GM12878 (cell line): ENCODE results near the gene KLF7. TPM values are rescaled to one million over a fixed set of nuclear protein-coding genes. Genes with fewer than 3 reads are reported as not detected.

ENCODE experiments used
- ATAC-seq: fragments of 200-7000 bp; cut with Tn5 transposase; 3 replicates; pipeline ENCODE4 v1.9.1; 2020; ENCODE audit warnings: mild to moderate bottlenecking, moderate library complexity
- BruUV-seq: library from RNA; stranded (reverse); fragments of 400-500 nt; replicated peaks from 2 replicates; lab custom pipeline; 2021; lab: Mats Ljungman, UMichigan
- CTCF ChIA-PET: fragments of 300-600 bp; sonication (Branson Sonifier 250); formaldehyde crosslinking; extraction: SDS; loops from one replicate; lab custom pipeline; 2021; ENCODE audit warnings: inconsistent platforms; lab: Yijun Ruan, JAX
- POLR2A ChIA-PET: fragments of 350-600 bp; formaldehyde crosslinking; extraction: SDS; loops from one replicate; lab custom pipeline; 2021; ENCODE audit warnings: inconsistent platforms; lab: Charles Lee
- RAD21 ChIA-PET: fragments of 300-600 bp; sonication (Branson Sonifier 250); formaldehyde crosslinking; loops from one replicate; lab custom pipeline; 2023; ENCODE audit warnings: antibody characterized with exemption; ENCODE audit not compliant: unreplicated experiment; lab: Charles Lee
- SMC1A ChIA-PET: fragments of 300-600 bp; sonication (Branson Sonifier 250); formaldehyde crosslinking; loops from one replicate; lab custom pipeline; 2023; ENCODE audit not compliant: unreplicated experiment, uncharacterized antibody; lab: Charles Lee
- DNase-seq: peaks from one replicate; pipeline ENCODE4 v3.0.0-alpha.2; 2011; ENCODE audit warnings: low read depth, low spot score
- FAIRE-seq: peaks from 3 replicates; lab custom pipeline; 2011; peaks lifted over from hg19 to GRCh38; lab: Jason Lieb, UNC
- H2AFZ ChIP-seq: 2 replicates; pipeline ENCODE4 v1.6.0; 2011; ENCODE audit warnings: low read depth, low read length, control low read depth; ENCODE audit not compliant: control insufficient read depth
- H3K27ac ChIP-seq: 2 replicates; pipeline ENCODE4 v1.5.1; 2011; ENCODE audit warnings: control low read depth; ENCODE audit not compliant: control insufficient read depth, insufficient read depth
- H3K27me3 ChIP-seq, 2 experiments: replicated peaks in 1 of 2; 2 replicates each; pipeline versions ENCODE4 v1.6.0 to v1.6.1; 2011; ENCODE audit warnings: low read length in 1 of 2; ENCODE audit not compliant: control insufficient read depth in 2 of 2, insufficient read depth in 2 of 2
- H3K36me3 ChIP-seq, 2 experiments: 2 replicates each; pipeline ENCODE4 v1.5.1; 2011; ENCODE audit warnings: low read length in 1 of 2; ENCODE audit not compliant: control insufficient read depth in 2 of 2, insufficient read depth in 2 of 2
- H3K4me1 ChIP-seq: 2 replicates; pipeline ENCODE4 v1.6.1; 2011; ENCODE audit warnings: mild to moderate bottlenecking, low read length, moderate library complexity, mixed read lengths; ENCODE audit not compliant: control insufficient read depth, insufficient read depth
- H3K4me2 ChIP-seq: 2 replicates; pipeline ENCODE4 v1.6.0; 2011; ENCODE audit warnings: control low read depth; ENCODE audit not compliant: control insufficient read depth, insufficient read depth
- H3K4me3 ChIP-seq: fragments of 200-600 bp; sonication (generic); 2 replicates; pipeline ENCODE4 v1.5.1; 2016
- H3K79me2 ChIP-seq: 2 replicates; pipeline ENCODE4 v1.6.0; 2011; ENCODE audit warnings: low read length; ENCODE audit not compliant: control insufficient read depth, insufficient read depth
- H3K9ac ChIP-seq: 2 replicates; pipeline ENCODE4 v1.8.0; 2011; ENCODE audit warnings: low read length, control low read depth, mixed read lengths; ENCODE audit not compliant: control insufficient read depth, insufficient read depth
- H3K9me3 ChIP-seq: replicated peaks from 3 replicates; pipeline ENCODE4 v1.5.1; 2011; ENCODE audit warnings: mild to moderate bottlenecking, low read length; ENCODE audit not compliant: control insufficient read depth, insufficient read depth
- H4K20me1 ChIP-seq: 2 replicates; pipeline ENCODE4 v1.6.0; 2011; ENCODE audit not compliant: control insufficient read depth, insufficient read depth
- ATF7 ChIP-seq: fragments of 450-650 bp; IDR thresholded peaks from 2 replicates; pipeline ENCODE4 v1.6.1; 2016; ENCODE audit warnings: low read depth, mild to moderate bottlenecking
- CHD2 ChIP-seq: IDR thresholded peaks from 2 replicates; pipeline ENCODE4 v1.6.1; 2011; ENCODE audit warnings: low read depth, low read length, improper control_type of control experiment, borderline replicate concordance
- DPF2 ChIP-seq: fragments of 450-650 bp; IDR thresholded peaks from 2 replicates; pipeline ENCODE4 v1.6.1; 2017; ENCODE audit warnings: mild to moderate bottlenecking
- FOXM1 ChIP-seq: IDR thresholded peaks from 2 replicates; pipeline ENCODE4 v1.6.1; 2012; ENCODE audit warnings: low read depth, mild to moderate bottlenecking, inconsistent platforms, low read length, moderate library complexity
- IKZF2 ChIP-seq, 2 experiments: fragments of 450-650 bp; IDR thresholded peaks; 2 replicates each; pipeline ENCODE4 v1.6.1; 2017; ENCODE audit warnings: mild to moderate bottlenecking in 2 of 2, moderate library complexity in 2 of 2
- MEF2B ChIP-seq: fragments of 450-650 bp; IDR thresholded peaks from 2 replicates; pipeline ENCODE4 v1.6.1; 2018; ENCODE audit warnings: mild to moderate bottlenecking, moderate library complexity; ENCODE audit not compliant: partially characterized antibody, poor library complexity, severe bottlenecking
- NFIC ChIP-seq: IDR thresholded peaks from 2 replicates; pipeline ENCODE4 v1.6.1; 2012; ENCODE audit warnings: low read depth, mild to moderate bottlenecking, inconsistent platforms, low read length, moderate library complexity
- RUNX3 ChIP-seq: IDR thresholded peaks from 2 replicates; pipeline ENCODE4 v1.6.1; 2012; ENCODE audit warnings: low read length, inconsistent platforms
- SREBF1 ChIP-seq: IDR thresholded peaks from 2 replicates; pipeline ENCODE4 v1.6.1; 2012; ENCODE audit warnings: mild to moderate bottlenecking, low read length
- STAT3 ChIP-seq: IDR thresholded peaks from 2 replicates; pipeline ENCODE4 v1.6.1; 2011; ENCODE audit warnings: low read depth, low read length, improper control_type of control experiment
- ZBED1 ChIP-seq: IDR thresholded peaks from 2 replicates; pipeline ENCODE4 v1.6.1; 2016; ENCODE audit warnings: borderline replicate concordance
- WGBS: methylation state at CpG from one replicate; pipeline ENCODE4 v1.1.6; 2016; ENCODE audit warnings: low lambda C conversion rate; ENCODE audit not compliant: insufficient replicate concordance, insufficient coverage; ENCODE audit errors: missing lambda C conversion rate; 5-methylcytosine and 5-hydroxymethylcytosine counted together
- in situ Hi-C: fragments of 300-500 bp; cut with MboI; formaldehyde crosslinking; loops from 9 replicates; pipeline ENCODE4 v1.14.3; 2018; ENCODE audit warnings: mixed read lengths
- intact Hi-C: fragments of 100-400 bp; cut with micrococcal nuclease; formaldehyde crosslinking; loops from one replicate; pipeline ENCODE4 v1.14.2; 2022; ENCODE audit not compliant: unreplicated experiment
- polyA plus RNA-seq, 11 experiments: library from polyadenylated mRNA; depleted of rRNA in 4 of 11; unstranded in 6 of 11; stranded (reverse) in 5 of 11; fragments of >200 nt; fragmentation: Nextera tagmentation in 4 of 11; fragmentation: Illumina TruSeq in 1 of 11; extraction: Ambion mirVana in 4 of 11; extraction: Trizol in 1 of 11; gene quantifications; 1 replicate in 1 of 11; 2 replicates in 10 of 11; pipeline versions ENCODE4 v1.2.1 to v1.2.3, GENCODE V29; 2011 to 2016; ENCODE audit warnings: inconsistent platforms in 2 of 11, missing spikeins in 2 of 11, low read depth in 1 of 11
- total RNA-seq, 4 experiments: library from RNA; depleted of rRNA in 3 of 4; stranded (reverse); fragments of >200 nt in 3 of 4; fragmentation: Illumina TruSeq in 1 of 4; extraction: Trizol in 1 of 4; gene quantifications; 2 replicates each; pipeline versions ENCODE4 v1.2.1 to v1.2.3, GENCODE V29; 2013 to 2021
- TF ChIP-seq, protein P1 (sequence below): IDR thresholded peaks from 2 replicates; pipeline ENCODE4 v1.6.1; 2012; ENCODE audit warnings: low read length, inconsistent platforms
- TF ChIP-seq, protein P2 (sequence below): IDR thresholded peaks from 2 replicates; pipeline ENCODE4 v1.6.1; 2011; ENCODE audit warnings: low read depth, low read length, improper control_type of control experiment, borderline replicate concordance
- TF ChIP-seq, protein P3 (sequence below): fragments of 450-650 bp; IDR thresholded peaks from 2 replicates; pipeline ENCODE4 v1.6.1; 2017; ENCODE audit warnings: mild to moderate bottlenecking, moderate library complexity
- TF ChIP-seq, protein P4 (sequence below): IDR thresholded peaks from 2 replicates; pipeline ENCODE4 v1.6.1; 2012; ENCODE audit warnings: low read depth, low read length, improper control_type of control experiment

KLF7 gene
- total and polyA plus RNA-seq, 10 of the 15 experiments (the other 5 are each of a cell fraction or from before 2014, with no cell fraction given) = 2.4 to 24.8 (median 8.5) TPM

DNA sequence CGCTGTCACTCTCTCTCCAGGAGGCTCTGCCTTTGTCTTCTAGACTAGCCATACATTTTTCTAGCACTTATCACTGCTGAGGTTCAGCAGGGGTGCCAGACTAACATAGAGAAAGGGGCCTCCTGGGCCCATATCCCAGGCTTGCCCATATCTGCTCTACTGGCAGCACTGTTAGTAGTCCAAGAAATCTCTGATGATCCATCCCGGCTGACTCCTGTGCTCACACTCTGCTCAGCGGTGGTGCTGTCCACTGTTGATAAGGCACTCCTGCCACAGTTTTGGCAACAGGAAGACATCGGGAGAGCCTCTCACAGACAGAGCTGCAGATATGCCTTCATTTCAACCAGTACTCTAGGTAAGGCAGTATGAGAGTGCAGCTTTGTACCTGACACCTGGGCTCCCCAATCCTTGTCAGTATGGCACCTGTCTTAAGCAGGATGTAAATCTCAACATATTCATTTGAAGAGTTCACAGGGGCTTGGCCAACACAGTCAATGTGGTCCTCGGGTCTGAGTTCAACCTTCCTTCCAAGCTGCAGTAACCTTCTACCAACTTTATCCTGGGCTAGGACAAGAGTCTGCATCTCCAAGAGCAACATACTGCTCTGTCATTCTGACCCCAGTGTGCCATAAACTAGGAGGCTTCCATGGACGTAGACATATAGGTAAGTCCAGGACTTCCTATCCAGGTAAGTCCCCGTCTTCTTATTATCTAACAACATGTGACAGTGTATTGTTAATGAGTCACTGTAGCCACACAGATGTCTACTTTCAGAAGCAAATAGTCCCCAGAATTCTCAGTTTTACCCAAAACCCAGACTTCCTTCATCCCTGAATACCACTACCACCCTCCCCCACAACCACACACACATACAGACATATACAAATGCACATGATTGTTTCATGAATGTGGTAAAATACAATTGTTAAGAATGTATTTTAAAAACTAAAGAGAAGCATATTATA is 16.2 kb downstream of the KLF7 start:
- H3K79me2 ChIP-seq = peaks cover 39% of the 10 kb centered on the region
- ChIA-PET POLR2A (interaction anchor here (1.0 to 2.9 kb wide), 2 partner anchors 16 to 184 kb away, joined by 3 to 15 read pairs; partner anchors contain the start of gene KLF7), SMC1A (interaction anchor here (1.0 to 1.8 kb wide), 4 partner anchors 15 to 133 kb away, joined by 3 to 4 read pairs (median 3); no protein-coding TSS in a partner anchor), CTCF (no interaction called here), RAD21 (interaction anchor here (2.3 kb wide), 1 partner anchor 16 kb away, joined by 13 read pairs; the partner anchor contains the start of gene KLF7)
- 69% methylated on average over 7 of the region's 7 CpGs for WGBS
- BruUV-seq = no TSS peak
- H4K20me1 ChIP-seq = no peaks in the 10 kb centered on the region
- H3K4me1 ChIP-seq = peaks cover 22% of the 10 kb centered on the region
- H3K4me2 ChIP-seq = peak overlapping the region; percentile 58
- no peaks in the 10 kb centered on the region for H3K27me3 ChIP-seq
- H2AFZ ChIP-seq = no peak overlapping the region
- ATAC-seq (peak; percentile 88), FAIRE-seq (peak; percentile 7), DNase-seq (no peak)
- H3K9ac ChIP-seq = no peak overlapping the region
- H3K4me3 ChIP-seq = no peak overlapping the region; the same call in none of the 2 replicates
- in situ Hi-C loops (no loop called here), intact Hi-C loops (no loop called here)
- H3K9me3 ChIP-seq = no peaks in the 10 kb centered on the region
- no peak overlapping the region for H3K27ac ChIP-seq
- no peaks in the 10 kb centered on the region; a peak in 2 of 4 replicates for H3K36me3 ChIP-seq
- peak; percentile 95 to 96 for TF ChIP-seq IKZF2 (IDR thresholded peaks at IDR 0.05)
- TF ChIP-seq, protein P1, sequence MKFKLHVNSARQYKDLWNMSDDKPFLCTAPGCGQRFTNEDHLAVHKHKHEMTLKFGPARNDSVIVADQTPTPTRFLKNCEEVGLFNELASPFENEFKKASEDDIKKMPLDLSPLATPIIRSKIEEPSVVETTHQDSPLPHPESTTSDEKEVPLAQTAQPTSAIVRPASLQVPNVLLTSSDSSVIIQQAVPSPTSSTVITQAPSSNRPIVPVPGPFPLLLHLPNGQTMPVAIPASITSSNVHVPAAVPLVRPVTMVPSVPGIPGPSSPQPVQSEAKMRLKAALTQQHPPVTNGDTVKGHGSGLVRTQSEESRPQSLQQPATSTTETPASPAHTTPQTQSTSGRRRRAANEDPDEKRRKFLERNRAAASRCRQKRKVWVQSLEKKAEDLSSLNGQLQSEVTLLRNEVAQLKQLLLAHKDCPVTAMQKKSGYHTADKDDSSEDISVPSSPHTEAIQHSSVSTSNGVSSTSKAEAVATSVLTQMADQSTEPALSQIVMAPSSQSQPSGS = peak; percentile 47; the same call in 1 of the 2 replicates
- TF ChIP-seq RUNX3 = peak; percentile 94
- 0 out of 2 replicates have a peak, but pooled peaks have one; percentile 45 for TF ChIP-seq STAT3
- TF ChIP-seq ZBED1 = 0 out of 2 replicates have a peak, but pooled peaks have one; percentile 44
- TF ChIP-seq, protein P2, sequence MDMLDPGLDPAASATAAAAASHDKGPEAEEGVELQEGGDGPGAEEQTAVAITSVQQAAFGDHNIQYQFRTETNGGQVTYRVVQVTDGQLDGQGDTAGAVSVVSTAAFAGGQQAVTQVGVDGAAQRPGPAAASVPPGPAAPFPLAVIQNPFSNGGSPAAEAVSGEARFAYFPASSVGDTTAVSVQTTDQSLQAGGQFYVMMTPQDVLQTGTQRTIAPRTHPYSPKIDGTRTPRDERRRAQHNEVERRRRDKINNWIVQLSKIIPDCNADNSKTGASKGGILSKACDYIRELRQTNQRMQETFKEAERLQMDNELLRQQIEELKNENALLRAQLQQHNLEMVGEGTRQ = no peak; the same call in 1 of the 2 replicates
- TF ChIP-seq, protein P3, sequence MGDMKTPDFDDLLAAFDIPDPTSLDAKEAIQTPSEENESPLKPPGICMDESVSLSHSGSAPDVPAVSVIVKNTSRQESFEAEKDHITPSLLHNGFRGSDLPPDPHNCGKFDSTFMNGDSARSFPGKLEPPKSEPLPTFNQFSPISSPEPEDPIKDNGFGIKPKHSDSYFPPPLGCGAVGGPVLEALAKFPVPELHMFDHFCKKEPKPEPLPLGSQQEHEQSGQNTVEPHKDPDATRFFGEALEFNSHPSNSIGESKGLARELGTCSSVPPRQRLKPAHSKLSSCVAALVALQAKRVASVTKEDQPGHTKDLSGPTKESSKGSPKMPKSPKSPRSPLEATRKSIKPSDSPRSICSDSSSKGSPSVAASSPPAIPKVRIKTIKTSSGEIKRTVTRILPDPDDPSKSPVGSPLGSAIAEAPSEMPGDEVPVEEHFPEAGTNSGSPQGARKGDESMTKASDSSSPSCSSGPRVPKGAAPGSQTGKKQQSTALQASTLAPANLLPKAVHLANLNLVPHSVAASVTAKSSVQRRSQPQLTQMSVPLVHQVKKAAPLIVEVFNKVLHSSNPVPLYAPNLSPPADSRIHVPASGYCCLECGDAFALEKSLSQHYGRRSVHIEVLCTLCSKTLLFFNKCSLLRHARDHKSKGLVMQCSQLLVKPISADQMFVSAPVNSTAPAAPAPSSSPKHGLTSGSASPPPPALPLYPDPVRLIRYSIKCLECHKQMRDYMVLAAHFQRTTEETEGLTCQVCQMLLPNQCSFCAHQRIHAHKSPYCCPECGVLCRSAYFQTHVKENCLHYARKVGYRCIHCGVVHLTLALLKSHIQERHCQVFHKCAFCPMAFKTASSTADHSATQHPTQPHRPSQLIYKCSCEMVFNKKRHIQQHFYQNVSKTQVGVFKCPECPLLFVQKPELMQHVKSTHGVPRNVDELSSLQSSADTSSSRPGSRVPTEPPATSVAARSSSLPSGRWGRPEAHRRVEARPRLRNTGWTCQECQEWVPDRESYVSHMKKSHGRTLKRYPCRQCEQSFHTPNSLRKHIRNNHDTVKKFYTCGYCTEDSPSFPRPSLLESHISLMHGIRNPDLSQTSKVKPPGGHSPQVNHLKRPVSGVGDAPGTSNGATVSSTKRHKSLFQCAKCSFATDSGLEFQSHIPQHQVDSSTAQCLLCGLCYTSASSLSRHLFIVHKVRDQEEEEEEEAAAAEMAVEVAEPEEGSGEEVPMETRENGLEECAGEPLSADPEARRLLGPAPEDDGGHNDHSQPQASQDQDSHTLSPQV = no peak
- peak; percentile 71 for TF ChIP-seq DPF2
- no peak for TF ChIP-seq SREBF1
- TF ChIP-seq NFIC = peak; percentile 89
- peak; percentile 76 for TF ChIP-seq ATF7
- peak; percentile 25 for TF ChIP-seq MEF2B
- TF ChIP-seq, protein P4, sequence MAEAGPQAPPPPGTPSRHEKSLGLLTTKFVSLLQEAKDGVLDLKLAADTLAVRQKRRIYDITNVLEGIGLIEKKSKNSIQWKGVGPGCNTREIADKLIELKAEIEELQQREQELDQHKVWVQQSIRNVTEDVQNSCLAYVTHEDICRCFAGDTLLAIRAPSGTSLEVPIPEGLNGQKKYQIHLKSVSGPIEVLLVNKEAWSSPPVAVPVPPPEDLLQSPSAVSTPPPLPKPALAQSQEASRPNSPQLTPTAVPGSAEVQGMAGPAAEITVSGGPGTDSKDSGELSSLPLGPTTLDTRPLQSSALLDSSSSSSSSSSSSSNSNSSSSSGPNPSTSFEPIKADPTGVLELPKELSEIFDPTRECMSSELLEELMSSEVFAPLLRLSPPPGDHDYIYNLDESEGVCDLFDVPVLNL = no peak
- peak; percentile 83; the same call in 1 of the 2 replicates for TF ChIP-seq FOXM1
- peak; percentile 59; the same call in 1 of the 2 replicates for TF ChIP-seq CHD2
